Smooth muscle cell of the brain vasculature (primary cell): ENCODE measurements around the gene FRS3.
A peak's percentile ranks its signal among the peaks of the same experiment; 100 is the strongest.

Experiments
- DNase-seq: peaks from one replicate; pipeline ENCODE4 v3.0.0-alpha.2; 2012; ENCODE audit warnings: low read depth, low spot score

Gene FRS3

GRCh38 chr6:41741625-41742490, 37.8 kb downstream of the FRS3 start:
- no peak for DNase-seq

GRCh38 chr6:41740366-41741162, 39.1 kb downstream of the FRS3 start:
- DNase-seq, result no peak

DNA sequence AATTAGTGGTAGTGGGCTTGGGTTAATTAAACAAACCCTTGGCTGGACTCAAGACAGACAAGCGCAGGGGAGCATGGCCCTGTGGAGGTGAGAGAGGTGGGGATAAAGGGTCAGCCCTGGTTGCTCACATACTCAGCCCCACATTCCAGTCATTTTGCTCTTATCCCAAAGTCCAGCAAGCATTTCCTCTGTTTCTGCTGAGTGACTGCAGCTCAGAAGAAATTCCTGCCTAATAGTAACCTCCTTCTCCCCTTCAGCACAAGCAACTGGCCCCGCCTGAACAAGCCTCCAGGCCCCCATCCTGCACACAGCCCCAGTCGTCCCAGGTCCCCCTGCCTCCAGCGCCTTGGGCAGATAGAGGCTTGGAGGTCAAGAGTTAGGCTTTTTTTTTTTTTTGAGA, 40.7 kb downstream of the FRS3 start:
- no peak for DNase-seq

DNA sequence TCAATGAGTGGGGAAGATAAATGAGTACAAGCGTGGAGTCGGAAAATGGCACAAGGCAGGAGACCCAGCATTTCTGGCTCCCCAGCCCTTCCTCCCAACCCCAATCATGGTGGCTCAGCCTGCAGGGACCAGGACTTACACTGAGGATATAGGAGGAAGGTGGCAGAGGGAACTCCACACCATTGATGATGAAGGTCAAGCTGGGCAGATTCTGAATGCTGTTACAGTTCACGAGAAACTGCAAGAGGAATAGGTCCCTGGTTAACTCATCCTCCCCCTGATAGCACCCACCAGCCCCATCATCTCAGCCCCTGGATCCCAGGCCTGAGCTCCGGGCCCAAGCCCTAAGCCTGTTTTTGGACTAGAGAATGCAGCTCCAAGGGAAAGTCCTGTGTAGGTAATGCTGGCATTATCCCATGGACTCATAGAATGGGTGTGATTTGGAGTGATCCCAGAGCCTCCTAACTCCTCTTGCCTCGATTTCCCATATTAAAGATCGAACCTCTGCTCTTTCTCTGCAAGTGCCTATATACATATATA, 42.0 kb downstream of the FRS3 start:
- DNase-seq, result no peak

- no peak for DNase-seq
Measured at GRCh38 chr6:41736800-41737555, 42.7 kb downstream of the FRS3 start.

DNA sequence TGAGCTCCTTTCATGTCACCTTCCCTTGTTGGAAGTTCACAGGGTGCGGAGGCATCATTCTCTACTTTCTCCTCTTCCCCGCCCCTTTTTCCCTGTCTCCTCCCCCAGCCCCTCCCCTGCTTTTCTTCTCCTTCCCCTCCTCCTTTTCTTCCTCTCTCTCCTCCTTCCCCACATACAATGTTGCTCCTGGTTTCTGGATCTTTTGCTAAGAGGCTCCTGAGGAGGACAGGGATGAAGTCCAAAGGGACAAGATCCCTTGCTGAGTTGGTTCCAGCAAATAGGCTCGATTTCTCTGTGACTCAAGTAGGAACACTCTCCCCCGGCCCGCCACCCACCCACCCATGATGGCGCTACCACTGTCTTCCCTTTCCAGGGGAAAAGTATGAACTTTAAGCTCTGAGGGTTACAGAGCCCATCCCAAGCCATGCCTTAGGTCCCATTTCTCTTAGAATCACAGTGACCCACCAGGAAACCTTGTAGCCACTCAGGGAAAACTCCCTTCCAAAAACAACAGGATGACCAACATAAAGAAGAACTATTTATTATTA, 43.4 kb downstream of the FRS3 start:
- DNase-seq, result no peak

- peak; percentile 78 for DNase-seq
Measured at GRCh38 chr6:41735427-41736185, 44.1 kb downstream of the FRS3 start, which contains the start of gene TFEB. Gene TFEB, minus strand, starts transcription at chr6:41735608. Its CDS starts 44,395 bp downstream, at chr6:41691213.

DNA sequence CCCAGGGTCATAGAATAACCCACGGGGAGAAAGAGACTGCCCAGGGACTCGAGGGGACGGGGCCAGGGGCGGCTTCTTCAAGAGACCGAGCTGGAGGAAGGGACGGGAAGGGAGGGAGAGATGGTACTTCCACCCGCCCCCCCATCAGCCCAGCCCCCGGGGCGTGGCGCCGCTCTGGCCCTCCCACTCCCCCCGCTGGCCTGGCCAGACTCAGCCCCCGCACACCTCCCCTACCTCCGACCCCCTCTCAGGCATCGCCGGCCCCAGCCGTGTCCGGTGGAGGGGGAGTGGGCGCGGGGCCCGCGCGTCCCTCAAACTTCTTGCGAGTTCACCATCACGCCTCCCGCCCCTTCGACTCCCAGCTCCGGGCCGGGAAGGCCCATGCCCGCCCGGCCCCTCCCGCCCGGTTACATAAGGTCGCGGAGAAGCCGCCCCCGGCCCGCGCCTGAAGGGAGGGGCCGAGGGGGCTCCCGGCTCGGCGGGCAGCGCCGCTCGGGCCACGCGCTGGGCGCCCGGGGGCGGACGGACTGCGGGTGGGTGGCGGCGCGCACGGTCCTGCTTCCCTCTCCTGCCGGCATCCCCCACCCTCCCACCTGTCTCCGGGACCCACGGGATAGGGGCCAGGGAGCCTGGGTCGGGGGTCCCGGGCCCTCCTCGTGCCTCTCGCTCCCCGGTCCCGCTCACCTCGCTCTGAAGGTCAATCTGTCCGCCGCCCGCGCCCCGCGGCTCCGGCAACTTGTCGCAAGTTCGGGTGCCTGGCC, 44.9 kb downstream of the FRS3 start:
- DNase-seq, result no peak

DNA sequence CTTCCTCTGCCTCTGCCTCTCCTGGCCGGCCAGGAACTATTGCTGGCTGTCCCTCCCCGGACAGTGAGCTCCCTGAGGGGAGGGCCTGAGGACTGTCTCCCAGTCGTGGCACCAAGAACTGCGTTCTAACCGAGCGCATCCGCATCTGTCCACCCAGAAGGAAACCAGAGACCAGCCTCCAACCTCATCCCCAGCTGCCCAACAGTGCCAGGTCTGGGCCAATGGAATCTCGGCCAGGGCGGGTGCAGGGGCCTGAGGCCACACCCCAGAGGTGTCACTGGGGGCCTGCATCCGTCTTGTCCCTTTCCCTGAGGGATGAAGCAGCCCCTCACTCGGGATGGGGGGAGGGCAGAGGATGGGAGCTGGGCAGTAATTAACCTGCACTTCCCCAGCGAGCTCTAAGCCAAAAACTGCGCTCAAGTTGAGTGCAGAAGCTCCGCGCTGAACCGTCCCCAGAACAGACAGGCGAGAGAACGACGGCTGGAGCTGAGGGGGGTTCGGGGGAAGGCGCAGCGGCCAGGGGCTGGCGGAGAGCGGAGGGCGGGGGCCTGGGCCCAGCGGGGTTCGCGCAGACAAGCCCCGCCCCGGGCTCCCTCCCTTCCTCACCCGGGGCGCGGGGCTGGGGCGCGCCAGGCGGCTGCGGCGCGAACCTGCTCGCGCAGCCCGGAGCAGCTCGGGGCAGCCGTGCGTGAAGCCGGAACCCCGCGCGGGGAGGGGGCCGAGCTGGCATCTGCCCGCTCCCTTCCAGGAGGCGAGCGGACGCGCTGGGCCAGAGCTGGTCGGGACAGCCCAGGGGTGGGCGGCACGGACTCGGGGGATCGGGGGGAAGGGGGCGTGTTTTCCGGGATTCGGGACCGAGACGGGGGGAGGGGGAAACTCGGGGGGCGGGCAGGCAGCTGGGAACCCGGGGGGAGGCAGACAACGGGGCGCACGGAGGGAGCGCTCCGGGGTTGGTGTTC, 45.7 kb downstream of the FRS3 start:
- no peak for DNase-seq

- no peak for DNase-seq
Measured at GRCh38 chr6:41733360-41733706, 46.4 kb downstream of the FRS3 start.

DNA sequence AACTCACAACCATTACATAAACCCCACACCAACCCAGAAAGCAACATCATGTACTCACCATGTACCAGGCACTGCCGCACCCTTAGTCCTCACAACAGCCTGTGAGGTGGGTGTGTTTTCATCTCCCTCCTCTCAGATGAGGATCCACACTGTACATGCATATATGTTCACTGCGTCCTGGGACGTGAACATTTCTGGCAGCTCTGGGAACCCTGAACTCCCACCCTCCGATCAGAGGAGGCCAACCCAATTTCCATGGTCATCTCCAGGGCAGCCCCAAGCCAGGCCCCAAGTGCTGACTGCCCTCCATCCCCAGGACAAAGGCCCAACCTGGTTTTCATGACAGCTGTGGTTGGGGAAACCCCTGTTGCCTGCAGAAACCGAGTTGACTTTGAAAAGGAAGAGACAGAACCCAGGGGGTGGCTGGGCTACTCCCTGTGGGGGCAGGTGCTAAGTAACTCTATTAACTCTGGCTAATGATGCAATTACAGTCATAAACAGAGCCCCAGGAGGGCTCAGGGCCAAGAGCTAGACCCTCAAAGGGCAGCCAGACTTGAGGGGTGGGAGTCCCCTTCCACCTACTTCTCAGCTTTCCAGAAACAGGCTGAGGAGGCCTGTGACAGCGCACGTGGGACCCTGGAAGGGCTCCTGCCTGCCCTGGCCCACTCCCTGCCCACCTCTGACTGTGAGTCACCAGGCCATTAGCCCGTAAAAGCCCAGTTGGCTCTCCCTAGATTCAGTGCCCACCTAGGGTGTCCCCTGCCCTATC, 46.9 kb downstream of the FRS3 start:
- no peak for DNase-seq

DNA sequence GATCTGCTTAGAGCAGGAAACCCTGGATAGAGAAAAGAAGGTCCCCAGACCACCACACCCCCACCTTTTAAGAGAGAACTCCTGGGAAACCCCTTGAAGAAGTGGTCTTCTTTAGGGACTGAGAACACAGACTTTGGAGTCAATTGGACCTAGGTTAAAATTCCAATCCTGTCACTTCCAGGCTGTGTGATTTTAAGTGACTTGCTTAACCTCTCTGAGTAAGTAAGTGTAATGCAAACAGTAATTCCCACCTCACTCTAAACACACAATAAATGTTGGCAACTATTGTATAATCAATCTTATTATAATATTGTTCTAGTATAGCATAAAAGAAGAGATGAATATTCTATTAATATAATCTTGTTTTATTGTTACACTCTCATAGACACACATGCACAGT, 47.6 kb downstream of the FRS3 start:
- no peak for DNase-seq

GRCh38 chr6:41731561-41732086, 48.1 kb downstream of the FRS3 start:
- DNase-seq, result no peak

GRCh38 chr6:41730531-41731436, 48.9 kb downstream of the FRS3 start:
- no peak for DNase-seq

- no peak for DNase-seq
Measured at GRCh38 chr6:41729624-41730023, 50.1 kb downstream of the FRS3 start.

- DNase-seq, result no peak
Measured at GRCh38 chr6:41728954-41729353, 50.7 kb downstream of the FRS3 start.
